Liver (tissue), 3 donors: Measurements from ENCODE around the gene SHH.

Source experiments
- EGR1 ChIP-seq, 2 donors: IDR thresholded peaks; 2 replicates each; pipeline ENCODE4 v1.6.1; 2016 to 2018; ENCODE audit warnings: antibody characterized with exemption in 2 of 2, low read depth in 2 of 2
- FOXA2 ChIP-seq: IDR thresholded peaks from 2 replicates; pipeline ENCODE4 v1.6.1; 2016; ENCODE audit warnings: antibody characterized with exemption
- GABPA ChIP-seq, 2 donors: IDR thresholded peaks in 1 of 2; conservative IDR thresholded peaks in 1 of 2; 2 replicates each; pipeline ENCODE4 v1.6.1; 2016; ENCODE audit warnings: antibody characterized with exemption in 2 of 2, mild to moderate bottlenecking in 1 of 2, moderate library complexity in 1 of 2
- JUND ChIP-seq, 2 donors: IDR thresholded peaks; 2 replicates each; pipeline ENCODE4 v1.6.1; 2016; ENCODE audit warnings: antibody characterized with exemption in 2 of 2
- NR2F2 ChIP-seq: IDR thresholded peaks from 2 replicates; pipeline ENCODE4 v1.6.1; 2016; ENCODE audit warnings: antibody characterized with exemption
- RAD21 ChIP-seq, 2 donors: IDR thresholded peaks; 2 replicates each; pipeline ENCODE4 v1.6.1; 2016; ENCODE audit warnings: antibody characterized with exemption in 2 of 2, mild to moderate bottlenecking in 2 of 2
- SP1 ChIP-seq: IDR thresholded peaks from 2 replicates; pipeline ENCODE4 v1.6.1; 2018; ENCODE audit warnings: antibody characterized with exemption, mild to moderate bottlenecking
- TAF1 ChIP-seq: conservative IDR thresholded peaks from 2 replicates; pipeline ENCODE4 v1.6.1; 2016; ENCODE audit warnings: antibody characterized with exemption, mild to moderate bottlenecking
- YY1 ChIP-seq: IDR thresholded peaks from 2 replicates; pipeline ENCODE4 v1.6.1; 2016; ENCODE audit warnings: antibody characterized with exemption, mild to moderate bottlenecking
- TF ChIP-seq, protein P1 (sequence below): fragments of 150-350 bp; IDR thresholded peaks from 2 replicates; pipeline ENCODE4 v1.5.1; 2017; ENCODE audit warnings: improper control_type of control experiment, low read depth, low read length; ENCODE audit not compliant: missing input control
- TF ChIP-seq, protein P2 (sequence below): IDR thresholded peaks from 2 replicates; pipeline ENCODE4 v1.6.1; 2016; ENCODE audit warnings: antibody characterized with exemption
- TF ChIP-seq, protein P3 (sequence below): IDR thresholded peaks from 2 replicates; pipeline ENCODE4 v1.6.1; 2016; ENCODE audit warnings: antibody characterized with exemption, mild to moderate bottlenecking
- TF ChIP-seq, protein P4 (sequence below): IDR thresholded peaks from 2 replicates; pipeline ENCODE4 v1.6.1; 2016; ENCODE audit warnings: antibody characterized with exemption
- TF ChIP-seq, protein P5 (sequence below): IDR thresholded peaks from 2 replicates; pipeline ENCODE4 v1.6.1; 2016; ENCODE audit warnings: antibody characterized with exemption
- donor health status: healthy.
- donor health status: healthy.

DNA sequence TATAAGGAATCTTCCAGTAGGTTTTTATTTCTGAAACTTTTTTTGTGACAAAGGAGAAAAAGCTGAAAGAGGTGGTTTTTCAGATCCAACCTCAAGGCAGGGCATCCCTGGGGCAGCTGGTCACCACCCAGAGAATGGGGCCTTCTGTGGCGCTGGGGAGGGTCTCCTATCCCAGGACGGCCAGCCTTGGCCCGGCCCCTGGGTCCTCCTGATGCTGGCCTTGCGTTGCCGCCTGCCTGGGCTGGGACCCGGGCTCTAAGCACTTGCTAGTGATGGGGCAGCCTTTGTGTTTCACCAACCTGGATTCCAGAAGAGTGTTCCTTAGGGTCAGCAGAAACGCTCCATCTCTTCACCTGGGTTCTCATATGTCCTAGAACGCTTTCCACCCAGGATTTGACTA is 16.3 kb downstream of the SHH start:
- TF ChIP-seq, protein P1, sequence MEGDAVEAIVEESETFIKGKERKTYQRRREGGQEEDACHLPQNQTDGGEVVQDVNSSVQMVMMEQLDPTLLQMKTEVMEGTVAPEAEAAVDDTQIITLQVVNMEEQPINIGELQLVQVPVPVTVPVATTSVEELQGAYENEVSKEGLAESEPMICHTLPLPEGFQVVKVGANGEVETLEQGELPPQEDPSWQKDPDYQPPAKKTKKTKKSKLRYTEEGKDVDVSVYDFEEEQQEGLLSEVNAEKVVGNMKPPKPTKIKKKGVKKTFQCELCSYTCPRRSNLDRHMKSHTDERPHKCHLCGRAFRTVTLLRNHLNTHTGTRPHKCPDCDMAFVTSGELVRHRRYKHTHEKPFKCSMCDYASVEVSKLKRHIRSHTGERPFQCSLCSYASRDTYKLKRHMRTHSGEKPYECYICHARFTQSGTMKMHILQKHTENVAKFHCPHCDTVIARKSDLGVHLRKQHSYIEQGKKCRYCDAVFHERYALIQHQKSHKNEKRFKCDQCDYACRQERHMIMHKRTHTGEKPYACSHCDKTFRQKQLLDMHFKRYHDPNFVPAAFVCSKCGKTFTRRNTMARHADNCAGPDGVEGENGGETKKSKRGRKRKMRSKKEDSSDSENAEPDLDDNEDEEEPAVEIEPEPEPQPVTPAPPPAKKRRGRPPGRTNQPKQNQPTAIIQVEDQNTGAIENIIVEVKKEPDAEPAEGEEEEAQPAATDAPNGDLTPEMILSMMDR, result no peak
- TF ChIP-seq, protein P2, sequence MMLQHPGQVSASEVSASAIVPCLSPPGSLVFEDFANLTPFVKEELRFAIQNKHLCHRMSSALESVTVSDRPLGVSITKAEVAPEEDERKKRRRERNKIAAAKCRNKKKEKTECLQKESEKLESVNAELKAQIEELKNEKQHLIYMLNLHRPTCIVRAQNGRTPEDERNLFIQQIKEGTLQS, result no peak
- no peak for TF ChIP-seq RAD21 (IDR thresholded peaks at IDR 0.05)
- TF ChIP-seq TAF1, result no peak
- TF ChIP-seq, protein P3, sequence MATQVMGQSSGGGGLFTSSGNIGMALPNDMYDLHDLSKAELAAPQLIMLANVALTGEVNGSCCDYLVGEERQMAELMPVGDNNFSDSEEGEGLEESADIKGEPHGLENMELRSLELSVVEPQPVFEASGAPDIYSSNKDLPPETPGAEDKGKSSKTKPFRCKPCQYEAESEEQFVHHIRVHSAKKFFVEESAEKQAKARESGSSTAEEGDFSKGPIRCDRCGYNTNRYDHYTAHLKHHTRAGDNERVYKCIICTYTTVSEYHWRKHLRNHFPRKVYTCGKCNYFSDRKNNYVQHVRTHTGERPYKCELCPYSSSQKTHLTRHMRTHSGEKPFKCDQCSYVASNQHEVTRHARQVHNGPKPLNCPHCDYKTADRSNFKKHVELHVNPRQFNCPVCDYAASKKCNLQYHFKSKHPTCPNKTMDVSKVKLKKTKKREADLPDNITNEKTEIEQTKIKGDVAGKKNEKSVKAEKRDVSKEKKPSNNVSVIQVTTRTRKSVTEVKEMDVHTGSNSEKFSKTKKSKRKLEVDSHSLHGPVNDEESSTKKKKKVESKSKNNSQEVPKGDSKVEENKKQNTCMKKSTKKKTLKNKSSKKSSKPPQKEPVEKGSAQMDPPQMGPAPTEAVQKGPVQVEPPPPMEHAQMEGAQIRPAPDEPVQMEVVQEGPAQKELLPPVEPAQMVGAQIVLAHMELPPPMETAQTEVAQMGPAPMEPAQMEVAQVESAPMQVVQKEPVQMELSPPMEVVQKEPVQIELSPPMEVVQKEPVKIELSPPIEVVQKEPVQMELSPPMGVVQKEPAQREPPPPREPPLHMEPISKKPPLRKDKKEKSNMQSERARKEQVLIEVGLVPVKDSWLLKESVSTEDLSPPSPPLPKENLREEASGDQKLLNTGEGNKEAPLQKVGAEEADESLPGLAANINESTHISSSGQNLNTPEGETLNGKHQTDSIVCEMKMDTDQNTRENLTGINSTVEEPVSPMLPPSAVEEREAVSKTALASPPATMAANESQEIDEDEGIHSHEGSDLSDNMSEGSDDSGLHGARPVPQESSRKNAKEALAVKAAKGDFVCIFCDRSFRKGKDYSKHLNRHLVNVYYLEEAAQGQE, result no peak
- TF ChIP-seq SP1, result no peak
- no peak for TF ChIP-seq YY1
- TF ChIP-seq, protein P4, sequence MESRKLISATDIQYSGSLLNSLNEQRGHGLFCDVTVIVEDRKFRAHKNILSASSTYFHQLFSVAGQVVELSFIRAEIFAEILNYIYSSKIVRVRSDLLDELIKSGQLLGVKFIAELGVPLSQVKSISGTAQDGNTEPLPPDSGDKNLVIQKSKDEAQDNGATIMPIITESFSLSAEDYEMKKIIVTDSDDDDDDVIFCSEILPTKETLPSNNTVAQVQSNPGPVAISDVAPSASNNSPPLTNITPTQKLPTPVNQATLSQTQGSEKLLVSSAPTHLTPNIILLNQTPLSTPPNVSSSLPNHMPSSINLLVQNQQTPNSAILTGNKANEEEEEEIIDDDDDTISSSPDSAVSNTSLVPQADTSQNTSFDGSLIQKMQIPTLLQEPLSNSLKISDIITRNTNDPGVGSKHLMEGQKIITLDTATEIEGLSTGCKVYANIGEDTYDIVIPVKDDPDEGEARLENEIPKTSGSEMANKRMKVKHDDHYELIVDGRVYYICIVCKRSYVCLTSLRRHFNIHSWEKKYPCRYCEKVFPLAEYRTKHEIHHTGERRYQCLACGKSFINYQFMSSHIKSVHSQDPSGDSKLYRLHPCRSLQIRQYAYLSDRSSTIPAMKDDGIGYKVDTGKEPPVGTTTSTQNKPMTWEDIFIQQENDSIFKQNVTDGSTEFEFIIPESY, result no peak
- TF ChIP-seq, protein P5, sequence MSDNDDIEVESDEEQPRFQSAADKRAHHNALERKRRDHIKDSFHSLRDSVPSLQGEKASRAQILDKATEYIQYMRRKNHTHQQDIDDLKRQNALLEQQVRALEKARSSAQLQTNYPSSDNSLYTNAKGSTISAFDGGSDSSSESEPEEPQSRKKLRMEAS, result no peak
- no peak for TF ChIP-seq JUND (IDR thresholded peaks at IDR 0.05)
- no peak for TF ChIP-seq EGR1 (IDR thresholded peaks at IDR 0.05; ENCODE audit: low read depth in 2 of 2)
- TF ChIP-seq NR2F2, result no peak
- no peak for TF ChIP-seq GABPA (IDR thresholded peaks at IDR 0.05 in 1 of 2, conservative IDR thresholded peaks at IDR 0.05 in 1 of 2)
- TF ChIP-seq FOXA2, result no peak
